Activated T-helper 1 cell treated with Interleukin-2 at 50 U/mL for 16 hours (primary cell): ENCODE results near the gene RIBC1.
A peak's percentile ranks its signal among the peaks of the same experiment; 100 is the strongest.
"Not testable (repeated sequence)": the region's sequence is repeated elsewhere in the genome, so short reads cannot be mapped to it uniquely, and the experiment has no call there.

Source experiments
- DNase-seq: peaks from one replicate; pipeline ENCODE4 v3.0.0-alpha.2; 2020; ENCODE audit warnings: low read depth

The RIBC1 gene

DNA sequence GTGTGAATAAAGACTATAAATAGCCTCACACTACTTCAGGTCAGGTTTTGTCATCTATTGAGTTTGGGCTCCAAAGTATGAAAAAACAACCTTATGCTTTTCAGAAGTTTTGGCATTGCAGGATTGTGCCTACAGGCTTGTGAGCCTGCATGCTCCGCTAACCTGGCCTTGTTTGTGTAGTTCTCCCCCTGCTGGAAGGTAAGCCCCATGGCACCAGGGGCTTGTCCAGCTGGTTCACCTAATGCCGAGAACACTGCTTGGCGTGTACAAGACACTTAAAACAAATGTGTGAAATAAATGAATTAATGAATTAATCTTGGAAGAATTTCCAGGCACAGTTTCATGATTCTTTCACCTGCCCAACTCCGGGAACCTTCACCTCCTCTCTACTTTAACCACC lies 13.3 kb downstream of the RIBC1 start:
- DNase-seq = peak; percentile 40

DNA sequence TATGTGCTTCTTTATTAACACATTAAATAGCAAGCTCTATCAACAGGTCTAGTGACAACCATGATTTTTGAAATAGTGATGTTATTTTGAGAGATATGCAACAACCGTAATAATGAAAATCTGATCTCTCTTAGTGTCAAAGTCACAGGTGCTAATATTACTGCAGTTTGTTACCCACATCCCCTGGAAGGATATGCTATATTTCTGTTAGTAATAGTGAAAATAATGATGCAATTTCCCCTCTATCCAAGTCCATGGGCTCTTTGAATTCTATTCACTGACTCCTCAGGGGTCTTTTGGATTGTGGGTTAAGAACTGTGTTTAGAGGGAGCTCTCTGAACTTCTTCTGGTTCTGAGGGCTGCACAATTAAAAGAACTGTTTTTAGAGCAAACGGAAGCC lies 14.5 kb downstream of the RIBC1 start:
- no peak for DNase-seq

DNA sequence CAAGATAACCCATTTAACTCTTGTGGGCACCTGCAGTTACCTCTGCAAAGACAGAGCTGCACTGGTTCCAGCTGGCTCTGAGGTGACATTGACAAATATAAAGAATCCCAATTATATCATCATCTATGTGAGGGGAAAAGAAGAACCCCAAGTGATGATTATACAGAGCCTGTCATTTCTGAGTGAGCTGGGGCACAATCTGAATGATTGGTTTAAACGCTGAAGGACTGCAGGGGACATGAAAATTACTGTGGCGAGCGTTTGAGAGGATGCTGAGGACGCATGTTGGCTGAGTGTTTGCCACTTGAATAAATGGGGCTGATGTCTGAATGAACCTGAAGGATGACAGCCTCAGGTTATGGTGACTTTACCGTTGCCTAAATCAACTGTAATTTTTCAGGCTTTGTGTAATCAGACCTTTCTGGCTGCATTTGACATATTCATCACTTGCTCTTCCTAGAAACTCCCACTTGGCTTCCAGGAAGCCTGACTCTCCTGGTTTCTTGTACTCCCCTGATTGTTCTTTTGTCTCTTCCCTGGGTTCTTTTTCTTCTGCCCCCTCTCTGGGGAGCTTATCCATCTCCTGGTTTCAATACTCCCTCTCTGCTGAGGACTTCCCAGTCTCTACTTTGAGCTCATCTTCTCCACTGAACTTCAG lies 15.6 kb downstream of the RIBC1 start:
- no peak for DNase-seq

DNA sequence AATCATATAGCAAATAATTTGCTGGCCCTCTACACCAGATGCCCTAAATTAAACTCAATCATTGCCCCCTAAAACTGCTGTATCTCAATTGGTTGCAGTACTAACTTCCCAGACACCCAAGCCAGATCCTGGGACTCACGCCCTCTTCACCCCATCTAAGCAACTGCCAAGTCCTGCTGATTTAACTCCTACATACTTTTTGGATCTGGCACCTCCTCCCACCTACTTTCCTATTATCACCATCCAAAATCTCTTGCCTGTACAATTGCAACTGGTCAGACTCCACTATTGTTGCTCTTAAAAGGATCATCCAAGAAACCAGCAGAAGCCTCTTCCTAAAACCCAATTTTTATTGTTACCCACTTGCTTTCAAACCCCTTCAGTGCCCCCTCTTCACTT lies 16.2 kb downstream of the RIBC1 start:
- no peak for DNase-seq

DNA sequence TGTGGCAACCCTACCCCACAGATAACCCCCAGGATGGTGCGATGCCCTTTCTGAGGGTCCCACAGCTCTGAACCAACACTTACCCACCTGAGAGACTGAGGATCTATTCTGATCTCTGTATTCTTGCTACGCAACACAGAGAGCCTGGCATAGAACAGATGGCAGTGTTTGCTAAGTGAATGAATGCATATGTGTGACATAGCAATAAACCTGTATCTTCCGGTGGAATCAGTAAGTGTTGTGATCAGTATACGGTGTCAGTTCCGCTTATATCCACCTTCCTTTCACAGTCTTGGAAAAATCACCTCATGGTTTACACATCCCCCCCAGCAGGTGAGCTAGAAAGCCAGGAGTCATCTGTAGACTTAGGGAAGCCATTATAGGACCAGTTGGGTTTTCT lies 17.4 kb downstream of the RIBC1 start:
- DNase-seq = no peak

DNA sequence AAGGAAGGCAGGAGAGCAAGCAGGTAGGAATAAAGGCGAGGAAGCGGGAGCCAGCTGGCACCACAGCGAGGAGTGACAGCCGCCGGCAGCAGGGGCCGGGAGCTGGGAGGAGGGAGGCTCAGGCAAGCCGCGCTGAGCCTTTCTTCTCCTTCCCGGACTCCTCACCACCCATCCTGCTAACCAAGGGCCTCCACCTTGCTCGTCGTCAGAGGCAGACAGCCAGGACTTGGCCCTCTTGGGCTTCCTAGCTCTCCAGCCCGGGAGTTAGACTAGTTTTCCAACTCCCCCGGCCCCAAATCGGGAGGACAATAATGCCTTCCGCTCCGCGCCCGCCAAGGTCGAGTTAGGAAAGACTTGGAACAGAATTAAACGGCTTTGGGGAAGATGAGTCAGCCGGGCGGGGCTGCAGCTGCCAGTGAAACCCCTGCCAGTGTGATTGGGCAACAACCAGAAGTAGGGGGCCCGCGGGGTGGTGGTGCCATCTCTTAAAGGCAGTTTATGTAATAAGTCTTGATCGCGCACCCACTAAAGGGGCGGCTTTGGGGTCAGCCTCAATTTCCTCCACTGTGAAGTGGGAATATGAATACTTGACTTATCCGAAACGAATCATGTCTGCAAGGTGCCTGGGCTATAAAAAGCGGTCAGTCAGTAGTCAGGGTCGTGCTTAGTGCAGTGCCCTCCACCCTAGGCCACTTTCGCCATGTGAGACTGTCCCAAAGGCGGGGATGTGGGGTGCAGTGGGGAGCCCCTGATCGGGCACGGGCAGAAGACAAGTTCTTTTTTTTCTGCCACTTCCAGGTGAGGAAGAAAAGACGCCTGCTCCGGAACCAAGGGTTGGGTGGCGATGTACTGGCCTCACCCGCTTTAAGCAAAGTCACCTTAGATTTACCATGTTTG lies 18.2 kb downstream of the RIBC1 start:
- no peak for DNase-seq

DNA sequence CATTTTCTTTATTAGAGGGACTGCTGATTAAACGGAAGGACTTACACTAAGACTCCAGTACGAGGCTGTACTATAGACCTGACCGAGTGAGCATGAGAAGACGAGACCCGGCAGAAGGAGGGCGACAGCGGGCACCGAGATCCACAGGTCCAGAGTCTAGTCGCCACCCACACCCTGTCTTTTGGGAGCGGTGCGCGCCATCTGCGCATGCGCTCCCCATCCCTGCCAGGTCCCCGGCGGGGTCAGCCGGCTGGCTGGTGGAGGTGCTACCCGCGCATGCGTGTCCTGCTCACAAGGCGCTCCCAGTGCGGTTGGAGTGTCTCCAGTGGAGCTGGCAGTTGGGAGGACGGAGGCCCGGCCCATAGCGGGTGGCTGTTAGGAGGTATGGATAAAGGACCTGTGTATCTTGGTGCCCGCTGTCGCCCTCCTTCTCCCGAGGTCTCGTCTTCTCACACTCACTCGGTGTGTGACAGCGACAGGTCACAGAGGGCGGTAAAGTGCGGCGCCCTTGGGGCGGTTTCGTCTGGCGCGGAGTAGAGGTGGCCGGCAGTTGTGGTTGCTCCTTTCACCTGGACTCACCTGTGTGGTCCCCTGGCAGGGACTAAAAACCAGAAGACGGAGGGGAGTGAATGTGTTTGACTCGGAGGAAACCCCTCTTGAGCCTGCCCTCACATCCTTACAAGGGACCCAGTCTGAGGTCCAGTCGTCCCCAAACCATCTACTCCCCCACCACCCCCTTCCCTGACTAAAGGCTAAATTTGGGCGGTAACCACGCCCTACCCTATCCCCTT lies 19.1 kb downstream of the RIBC1 start:
- DNase-seq = peak; percentile 59

DNA sequence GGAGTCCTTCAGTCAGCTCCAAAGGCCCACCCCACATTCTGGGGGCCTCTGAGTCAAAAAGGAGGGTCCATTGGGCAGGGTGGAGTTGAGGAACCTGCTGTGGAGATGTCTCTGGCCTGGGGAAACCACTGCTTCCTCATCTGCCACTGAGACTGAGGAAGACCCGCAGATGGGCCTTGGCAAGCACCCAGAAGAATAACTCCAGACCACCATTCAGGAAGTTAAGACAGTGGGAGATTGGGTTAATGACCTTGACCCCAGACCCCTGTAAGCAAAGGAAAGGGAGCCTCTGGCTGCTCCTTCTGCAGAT lies 19.6 kb downstream of the RIBC1 start:
- no peak for DNase-seq

DNA sequence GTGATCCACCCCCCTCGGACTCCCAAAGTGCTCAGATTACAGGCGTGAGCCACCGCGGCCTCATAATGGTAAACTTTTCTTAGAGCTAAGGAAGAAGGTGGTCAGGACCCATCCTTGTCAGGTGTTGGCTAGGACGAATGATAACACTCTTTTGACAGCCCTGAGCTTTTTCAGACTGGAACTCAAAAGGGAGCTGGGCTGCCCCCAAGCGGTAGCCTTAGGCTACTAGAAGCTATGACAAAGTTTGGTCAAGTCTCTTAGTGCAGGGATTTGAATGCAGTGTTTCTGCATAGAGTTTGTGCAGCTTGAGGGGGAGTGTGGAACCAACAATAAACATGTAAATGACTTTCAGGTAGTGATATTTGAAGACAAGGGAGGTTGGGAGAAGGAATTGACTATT lies 23.3 kb downstream of the RIBC1 start:
- DNase-seq = no peak

DNA sequence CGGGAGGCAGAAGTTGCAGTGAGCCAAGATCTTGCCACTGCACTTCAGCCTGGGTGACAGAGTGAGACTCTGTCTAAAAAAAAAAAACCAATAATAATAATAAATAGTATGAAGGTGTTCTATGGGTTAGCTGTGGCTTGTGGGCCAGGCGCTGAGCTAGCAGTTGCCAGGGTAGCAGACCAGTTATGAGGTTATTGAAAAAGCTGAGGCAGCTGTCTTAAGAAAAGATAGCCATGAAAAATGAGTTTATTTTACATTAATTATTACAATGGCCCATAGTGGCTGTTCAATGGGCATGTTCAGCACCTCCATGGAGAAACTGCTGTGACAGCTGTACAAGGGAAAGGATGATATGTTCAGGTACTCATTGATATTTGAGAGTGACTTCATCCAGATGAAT lies 24.8 kb downstream of the RIBC1 start:
- DNase-seq = no peak

DNA sequence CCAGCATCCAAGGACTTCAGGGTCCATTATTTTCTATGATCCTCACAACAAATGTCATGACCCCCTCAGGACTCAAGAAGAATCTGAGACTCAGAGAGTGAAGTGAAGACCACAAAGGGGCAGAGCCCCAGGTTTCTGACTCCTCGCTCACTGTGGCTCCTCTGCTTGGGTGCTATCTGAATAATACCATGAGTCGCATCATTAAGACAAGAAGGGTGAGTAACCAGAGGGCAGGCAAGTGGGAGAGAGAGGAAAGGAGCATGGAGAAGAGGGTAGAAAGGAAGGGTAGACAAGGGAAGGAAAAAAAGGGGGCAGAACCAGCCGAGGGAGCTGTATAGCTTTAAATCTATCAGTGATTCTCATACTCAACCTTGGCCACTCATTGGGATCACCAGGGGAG lies 27.0 kb downstream of the RIBC1 start:
- no peak for DNase-seq

DNA sequence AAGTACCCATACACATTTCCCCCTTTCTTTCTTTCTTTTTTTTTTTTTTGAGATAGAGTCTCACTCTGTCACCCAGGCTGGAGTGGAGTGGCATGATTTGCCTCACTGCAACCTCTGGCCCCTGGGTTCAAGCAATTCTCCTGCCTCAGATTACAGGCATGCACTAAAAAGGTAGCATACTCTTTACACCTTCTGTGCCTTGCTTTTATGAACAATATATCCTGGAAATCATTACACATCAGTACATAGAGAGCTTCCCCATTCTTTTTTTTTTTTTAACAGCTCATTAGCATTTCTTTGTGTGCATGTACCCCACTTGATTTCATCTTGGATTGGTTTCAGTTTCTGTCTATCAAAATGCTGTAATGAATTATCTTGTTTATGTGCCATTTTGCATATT lies 30.1 kb downstream of the RIBC1 start:
- no peak for DNase-seq

DNA sequence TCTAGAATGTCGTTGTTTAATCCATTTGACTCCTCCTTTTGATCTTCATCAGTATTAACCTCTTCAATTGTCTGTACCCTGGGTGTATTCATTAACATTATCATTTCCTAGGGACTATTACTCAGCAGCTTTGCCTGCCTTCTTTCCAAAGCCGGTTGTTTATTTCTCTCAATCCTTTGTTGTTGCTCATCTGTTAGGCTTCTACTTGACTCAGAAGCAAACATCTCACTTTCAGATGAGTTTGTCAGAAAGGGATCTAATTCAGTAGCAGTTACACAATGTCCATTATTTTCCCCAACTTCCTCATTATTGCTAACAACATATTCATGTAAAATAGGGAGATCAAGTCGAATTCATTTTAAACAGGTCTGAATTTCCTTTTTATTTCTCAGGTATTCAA lies 33.6 kb downstream of the RIBC1 start:
- DNase-seq = no peak

DNA sequence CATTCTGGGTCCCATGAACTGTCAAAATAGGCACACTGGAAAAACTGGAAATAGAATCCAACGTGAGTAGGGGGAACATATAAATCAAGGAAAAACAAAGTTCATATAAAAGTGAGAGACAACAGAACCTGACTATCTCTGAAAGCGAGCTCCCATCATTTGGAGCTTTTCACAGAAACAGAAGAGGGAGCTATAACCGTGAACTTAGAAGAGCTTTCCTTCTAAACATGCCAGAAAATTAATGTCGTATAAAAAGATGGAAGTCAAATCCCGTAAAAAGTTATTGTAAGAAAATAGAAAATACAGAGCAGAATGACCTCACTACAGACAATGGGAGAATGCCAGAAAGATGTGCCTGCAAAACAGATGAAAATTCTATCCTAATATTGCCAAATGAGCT lies 35.4 kb downstream of the RIBC1 start:
- DNase-seq = no peak

DNA sequence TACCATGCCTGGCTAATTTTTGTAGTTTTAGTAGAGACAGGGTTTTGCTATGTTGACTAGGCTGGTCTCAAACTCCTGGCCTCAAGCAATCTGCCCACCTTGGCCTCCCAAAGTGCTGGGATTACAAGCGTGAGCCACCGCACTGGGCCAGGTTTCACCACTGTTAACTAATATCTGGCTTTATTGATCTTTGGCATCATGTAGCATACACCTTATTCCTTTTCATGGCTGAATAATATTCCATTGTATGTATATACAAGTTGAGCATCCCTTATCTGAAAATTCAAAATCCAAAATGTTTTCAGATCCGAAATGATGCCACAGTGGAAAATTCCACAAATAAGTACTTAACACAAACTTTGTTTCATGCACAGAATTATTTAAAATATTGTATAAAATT lies 46.0 kb downstream of the RIBC1 start:
- not testable (repeated sequence) for DNase-seq

DNA sequence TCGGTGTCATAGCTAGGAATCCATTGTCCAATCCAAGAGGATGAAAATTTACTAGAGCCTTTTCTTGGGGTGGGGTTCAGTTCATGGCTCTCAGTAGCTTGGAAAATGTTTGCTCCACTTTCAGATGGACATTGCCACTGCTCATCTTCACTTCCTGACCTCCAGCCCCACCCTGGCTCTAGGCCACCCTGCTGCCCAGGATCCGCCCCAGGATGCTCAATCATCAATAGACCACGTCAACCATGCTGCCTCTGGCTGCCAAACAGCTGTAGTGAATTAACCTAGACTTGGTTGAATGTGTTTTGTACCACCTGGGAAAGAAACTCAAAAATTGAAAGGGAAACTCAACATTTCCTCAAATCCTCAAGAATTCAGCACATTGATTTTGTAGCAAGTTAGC lies 48.7 kb downstream of the RIBC1 start:
- DNase-seq = no peak

DNA sequence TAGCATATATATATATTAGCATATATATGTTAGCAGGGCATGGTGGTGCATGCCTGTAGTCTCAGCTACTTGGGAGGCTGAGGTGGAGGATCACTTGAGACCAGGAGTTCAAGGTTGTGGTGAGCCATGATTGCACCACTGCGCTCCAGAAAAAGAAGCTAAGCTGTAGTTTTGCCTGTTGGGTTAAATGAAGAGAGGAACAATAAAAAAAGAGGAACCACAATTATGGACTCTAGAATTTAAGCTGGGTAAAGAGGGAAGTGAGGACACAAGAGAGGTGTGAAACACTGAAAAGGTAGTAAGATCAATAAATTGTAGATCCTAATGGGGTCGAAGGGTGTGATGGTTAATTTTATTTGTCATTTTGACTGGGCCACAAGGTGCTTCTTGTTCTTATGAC lies 52.0 kb downstream of the RIBC1 start:
- DNase-seq = no peak

DNA sequence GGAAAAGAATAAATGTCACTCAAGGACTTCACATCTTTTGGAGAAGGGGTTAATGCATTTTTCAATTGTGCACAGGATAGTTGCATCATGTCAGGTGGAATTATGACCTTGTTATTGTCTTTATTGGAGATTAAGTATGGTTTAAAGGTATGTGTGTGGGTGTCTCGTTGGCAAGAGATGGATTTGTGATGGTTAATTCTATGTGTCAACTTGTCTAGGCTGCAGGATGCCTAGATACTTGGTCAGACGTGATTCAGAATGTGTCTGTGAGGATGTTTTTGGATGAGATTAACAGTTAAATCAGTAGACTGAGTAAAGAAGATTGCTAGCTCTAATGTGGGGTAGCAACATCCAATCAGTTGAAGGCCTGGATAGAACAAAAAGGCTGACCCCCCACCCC lies 53.7 kb downstream of the RIBC1 start:
- no peak for DNase-seq

DNA sequence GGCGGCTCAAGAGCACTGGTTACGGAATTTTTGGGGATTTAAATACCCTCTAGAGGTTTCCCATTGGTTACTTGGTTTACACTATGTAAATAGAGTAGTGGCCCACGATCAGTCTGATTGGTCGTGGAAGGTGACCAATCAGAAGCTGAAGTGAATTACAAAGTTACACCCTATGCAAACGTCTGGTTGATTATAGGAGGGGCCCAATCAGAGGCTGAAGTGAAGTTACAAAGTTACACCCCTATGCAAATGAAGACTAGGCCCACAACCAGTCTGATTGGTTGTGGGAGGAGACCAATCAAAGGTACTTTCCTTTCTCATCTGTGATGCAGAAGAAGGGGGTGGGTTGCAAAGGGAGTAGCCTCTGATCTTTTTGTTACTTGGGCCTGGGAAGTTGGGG lies 56.6 kb downstream of the RIBC1 start:
- no peak for DNase-seq
